NCI-H524 treated with DMSO at 0.1 percent for 48 hours (cell line): ENCODE measurements around the gene MMP24OS.
A peak's percentile ranks its signal among the peaks of the same experiment; 100 is the strongest.

ENCODE experiments used
- DNase-seq: peaks from one replicate; lab custom pipeline; 2025; lab: John Stamatoyannopoulos, UW

The MMP24OS gene

DNA sequence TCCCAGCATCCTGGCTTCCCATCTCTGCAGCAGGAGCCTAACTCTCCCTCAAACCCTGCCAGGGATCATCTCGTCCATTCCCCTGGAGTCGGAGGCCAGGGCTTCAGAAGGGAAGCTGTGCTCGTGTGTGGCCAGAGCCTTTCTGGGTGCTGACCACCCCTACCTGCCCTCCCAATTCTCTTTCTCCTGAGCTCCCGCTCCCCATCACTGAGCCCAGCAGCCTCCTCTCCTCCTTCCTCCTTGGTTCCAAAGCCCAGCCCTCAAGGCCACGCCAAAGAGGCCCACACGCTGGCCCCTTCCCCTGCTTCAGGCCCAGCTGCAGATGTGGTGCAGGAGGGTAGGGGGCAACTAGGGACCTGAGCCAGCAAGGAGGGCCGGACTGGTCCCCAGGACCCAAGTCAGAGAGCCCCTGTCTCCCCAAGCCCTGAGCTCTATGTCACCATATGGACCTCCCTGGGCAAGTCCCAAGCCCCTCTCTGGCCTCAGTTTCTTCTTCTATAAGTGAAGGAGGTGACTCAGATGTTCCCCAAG lies 13.0 kb upstream of the MMP24OS start:
- DNase-seq, result no peak

DNA sequence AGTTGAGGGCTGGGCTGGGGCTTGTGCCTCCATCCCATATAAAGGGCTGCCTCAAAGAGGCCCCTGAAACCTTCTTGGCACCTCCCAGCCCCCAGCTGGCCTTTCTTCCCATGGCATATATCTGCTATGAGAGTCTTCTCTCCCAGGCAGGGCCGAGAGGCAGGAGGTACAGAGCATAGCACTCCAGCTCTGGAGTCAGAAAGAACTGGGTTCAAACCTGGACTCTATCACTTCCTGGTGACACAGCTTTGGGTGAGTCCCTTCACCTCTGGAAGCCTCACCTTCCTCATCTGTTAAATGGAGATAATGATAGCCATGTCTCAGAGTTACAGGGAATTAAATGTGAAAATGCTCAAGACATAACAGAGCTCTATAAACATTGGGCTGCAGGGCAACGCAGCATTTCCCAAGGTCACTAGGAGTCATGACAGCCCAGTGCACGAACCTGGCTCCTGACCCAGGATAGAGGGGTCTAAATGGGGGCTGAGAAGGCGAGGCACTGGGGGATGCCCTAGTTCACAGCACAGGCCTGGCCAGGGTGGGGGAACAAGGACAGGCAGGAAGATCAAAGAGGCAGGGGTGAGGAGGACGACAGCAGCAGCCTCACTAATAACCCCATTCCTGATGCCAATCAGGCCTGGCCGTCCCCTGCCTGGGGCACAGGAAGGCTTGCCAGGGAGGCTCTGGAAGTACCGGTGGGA lies 12.4 kb upstream of the MMP24OS start:
- no peak for DNase-seq

GRCh38 chr20:35288325-35289060 lies 10.6 kb upstream of the MMP24OS start:
- DNase-seq, result no peak

DNA sequence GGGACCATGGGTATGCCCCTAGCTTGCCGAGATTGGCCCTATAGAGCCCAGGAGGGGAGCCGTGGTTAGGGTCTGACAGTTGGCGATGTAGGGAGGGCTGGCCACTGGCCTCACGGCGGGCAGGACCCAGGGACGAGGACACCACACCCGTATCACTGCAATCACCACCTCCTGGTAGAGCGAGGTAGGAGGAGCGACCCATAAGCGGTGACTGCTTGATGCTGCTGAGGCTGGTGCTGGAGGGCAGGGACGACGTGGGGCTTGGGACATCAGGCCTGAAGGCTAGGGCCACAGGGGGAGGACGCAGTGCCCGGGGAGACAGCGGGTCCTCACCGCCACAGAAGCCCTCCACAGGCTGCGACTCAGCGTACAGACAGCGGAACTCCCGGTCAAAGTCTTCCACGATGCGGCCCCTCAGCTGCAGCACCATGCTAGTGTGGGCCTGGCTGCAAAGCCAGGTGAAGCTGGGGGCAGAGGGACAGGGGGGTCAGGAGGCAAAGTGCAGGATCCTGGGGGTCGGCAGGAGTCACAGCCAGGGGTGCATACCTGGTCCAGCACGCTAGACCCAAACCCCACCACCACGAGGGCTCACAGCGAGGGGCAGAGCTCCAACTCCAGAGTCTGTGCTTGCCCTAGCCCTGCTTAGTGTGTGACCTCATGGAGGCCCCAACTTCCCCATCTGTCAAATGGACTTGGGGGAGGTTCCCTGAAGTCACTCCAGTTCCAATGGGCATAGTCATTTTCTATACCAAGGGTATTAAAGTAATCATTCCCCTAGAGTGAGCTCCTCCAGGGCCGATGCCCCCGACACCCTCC lies 9.8 kb upstream of the MMP24OS start:
- DNase-seq, result no peak

GRCh38 chr20:35286899-35287508 lies 9.1 kb upstream of the MMP24OS start:
- DNase-seq, result no peak

DNA sequence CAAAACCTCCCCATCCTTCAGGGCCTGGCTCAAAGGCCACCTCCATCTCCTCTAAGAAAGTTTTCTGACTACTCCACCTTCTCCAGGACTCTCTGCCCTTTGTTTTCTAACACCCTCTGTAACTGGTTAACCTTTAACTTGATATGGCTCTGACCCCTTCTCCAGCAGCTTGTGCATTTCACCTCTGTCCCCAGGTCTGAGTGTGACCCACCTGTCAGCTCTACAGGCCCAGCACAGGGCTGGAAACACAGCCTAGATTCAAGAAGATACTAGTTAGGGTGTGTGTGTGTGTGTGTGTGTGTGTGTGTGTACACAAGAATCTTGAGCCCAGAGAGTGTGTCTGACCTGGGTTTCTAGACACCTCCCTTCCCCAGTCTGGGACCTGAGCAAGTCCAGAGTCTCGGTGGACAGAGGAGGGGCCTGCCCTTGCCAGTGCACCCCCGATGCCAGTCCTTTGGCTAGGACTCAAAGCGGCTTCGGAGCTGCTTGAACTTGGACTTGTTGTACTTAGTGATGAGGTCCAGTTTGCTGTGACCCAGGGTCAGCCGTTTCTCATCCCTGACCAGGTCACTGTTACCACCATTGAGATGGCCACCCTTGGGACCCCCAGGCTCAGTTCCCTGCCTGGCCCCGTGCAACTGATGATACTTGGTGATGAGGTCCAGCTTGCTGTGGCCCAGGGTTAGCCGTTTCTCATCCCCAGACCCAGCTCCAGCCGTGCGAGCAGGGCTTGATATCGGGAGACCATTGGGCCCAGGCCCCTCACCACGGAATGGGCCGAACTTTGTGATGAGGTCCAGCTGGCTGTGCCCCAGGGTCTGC lies 8.4 kb upstream of the MMP24OS start:
- no peak for DNase-seq

- no peak for DNase-seq
These were observed 7.8 kb upstream of the MMP24OS start for GRCh38 chr20:35285806-35286076.

DNA sequence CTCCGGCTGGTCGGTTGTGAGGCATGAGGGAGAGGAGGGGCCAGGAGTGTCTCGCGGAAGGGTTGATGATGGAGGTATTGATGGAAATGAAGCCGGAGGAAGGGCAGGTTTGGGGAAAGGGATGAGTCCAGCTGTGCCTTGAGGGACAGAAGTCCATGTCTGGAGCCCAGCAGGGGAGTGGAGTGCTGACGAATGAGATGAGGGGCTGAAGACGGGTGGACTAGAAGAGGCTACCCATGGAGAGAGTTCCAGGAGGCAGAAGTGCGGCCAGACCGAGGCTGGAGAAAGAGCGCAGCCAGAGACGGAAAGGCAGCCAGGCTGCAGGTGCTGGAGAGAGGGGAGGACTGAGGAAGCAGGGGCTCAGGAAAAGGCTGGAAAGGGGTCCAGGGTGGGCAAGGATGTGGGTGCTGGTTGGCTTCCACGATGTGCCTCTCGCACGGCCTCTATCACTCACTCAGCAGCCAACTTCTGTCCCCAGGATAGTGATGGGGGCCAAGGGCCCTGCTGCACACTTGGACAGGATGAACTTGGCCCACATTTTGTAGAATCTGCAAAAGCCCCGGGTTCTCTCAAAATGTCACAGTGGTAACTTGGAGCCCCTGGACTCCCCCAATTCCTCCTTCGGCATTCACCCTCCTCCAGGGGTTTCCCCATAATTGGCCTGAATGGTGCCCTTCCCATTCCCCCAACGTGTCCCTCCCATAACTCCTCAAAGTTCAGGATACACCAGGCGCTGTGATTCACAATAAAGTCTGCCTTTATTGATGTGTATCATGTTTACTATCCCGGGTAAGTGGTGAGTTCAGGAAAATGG lies 7.3 kb upstream of the MMP24OS start:
- DNase-seq, result no peak

GRCh38 chr20:35284267-35284991 lies 6.5 kb upstream of the MMP24OS start, which contains the start of gene EIF6:
EIF6 (minus strand) TSS chr20:35284772; CDS start chr20:35284487, 285 bp downstream.
- DNase-seq, result peak; percentile 42

- no peak for DNase-seq
These were observed 5.7 kb upstream of the MMP24OS start for GRCh38 chr20:35283441-35284266.

DNA sequence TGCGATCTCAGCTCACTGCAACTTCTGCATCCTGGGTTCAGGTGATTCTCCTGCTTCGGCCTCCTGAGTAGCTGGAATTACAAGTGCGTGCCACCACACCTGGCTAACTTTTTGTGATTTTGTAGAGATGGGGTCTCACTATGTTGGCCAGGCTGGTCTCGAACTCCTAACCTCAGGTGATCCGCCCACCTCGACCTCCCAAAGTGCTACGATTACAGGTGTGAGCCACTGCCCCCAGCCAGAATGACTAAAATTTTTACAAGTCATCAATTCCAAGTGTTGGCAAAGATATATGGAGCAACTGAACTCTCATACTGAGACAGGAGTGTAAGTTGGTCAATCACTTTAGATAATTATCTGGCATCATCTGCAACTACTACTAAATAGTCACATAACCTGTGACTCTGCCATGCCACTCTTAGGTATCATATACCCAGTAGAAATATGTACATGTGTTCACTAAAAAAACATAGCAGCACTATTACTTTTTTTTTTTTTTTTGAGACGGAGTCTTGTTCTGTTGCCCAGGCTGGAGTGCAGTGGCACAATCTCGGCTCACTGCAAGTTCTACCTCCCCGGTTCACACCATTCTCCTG lies 3.7 kb upstream of the MMP24OS start:
- no peak for DNase-seq

DNA sequence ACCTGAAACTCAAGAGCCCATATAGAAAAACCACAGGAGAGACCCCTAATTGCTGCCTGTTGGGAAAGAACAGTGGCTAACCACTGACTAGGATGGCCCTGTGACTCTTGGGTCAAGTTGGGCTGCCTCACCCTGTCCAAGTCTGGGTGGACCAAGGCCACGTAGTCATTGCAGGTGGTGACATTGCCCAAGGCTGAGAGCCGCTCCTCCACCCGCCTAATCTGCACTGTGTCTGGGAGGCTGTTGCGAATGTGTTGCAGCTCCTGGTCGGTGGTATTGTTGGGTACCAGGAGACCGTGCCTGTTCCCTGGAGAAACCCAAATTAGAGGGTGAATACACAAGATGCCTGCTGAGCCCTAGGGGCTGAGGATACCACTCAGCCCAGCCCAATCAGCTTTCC lies 2.6 kb upstream of the MMP24OS start:
- DNase-seq, result no peak

DNA sequence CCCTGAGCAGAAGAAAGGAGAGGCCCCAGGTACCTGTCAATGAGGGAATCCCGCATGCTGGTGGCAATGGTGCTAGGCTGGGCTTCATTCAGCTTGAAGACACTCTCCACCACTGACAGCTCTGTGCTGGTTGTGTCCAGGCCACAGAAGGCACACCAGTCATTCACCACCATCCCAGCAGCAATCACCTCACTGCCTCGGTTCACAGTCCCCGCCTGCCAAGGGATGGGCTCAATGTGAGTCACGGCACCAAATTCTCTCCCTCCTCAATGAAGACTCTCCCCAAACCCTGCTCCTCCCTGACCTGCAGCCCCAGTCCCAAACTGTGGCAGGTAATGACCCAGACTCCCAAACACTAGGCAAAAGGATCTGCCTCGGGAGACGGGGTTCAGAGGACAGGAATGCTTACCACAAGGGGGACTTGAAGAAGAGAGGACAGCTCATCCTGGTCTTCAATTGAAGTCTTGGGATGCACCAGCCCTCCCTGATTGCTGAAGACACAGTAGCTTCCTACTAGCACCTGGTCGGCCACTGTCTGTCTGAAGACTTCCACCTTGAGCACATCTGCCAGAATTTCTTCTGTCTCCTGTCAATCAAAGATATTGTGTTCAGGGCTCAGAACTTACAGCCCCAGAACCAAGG lies 1.7 kb upstream of the MMP24OS start:
- DNase-seq, result no peak

DNA sequence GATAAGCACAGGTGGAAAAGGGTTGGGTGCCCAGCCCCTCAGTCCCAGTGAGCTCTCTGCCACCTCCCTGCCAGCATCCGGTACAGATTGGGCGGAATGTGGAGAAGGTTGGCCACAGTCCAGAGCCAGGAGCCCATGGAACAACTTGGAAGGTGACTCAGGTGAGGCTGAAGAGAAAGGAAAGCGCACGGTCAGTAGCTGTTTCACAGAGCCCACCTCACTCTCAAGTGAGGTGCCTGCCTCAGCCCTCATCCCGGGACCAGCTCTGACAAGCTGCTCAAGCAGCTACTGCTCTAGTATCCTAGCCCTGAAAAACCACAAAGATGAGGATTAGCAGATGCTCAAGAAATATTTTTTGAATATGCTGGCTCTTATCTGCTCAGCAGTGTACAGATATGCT lies 1.1 kb upstream of the MMP24OS start:
- DNase-seq, result no peak

- DNase-seq, result no peak
These were observed 795 bp downstream of the MMP24OS start for GRCh38 chr20:35277127-35277526.

- no peak for DNase-seq
These were observed 1.5 kb downstream of the MMP24OS start for GRCh38 chr20:35276408-35276807.

- DNase-seq, result no peak
These were observed 2.1 kb downstream of the MMP24OS start for GRCh38 chr20:35275741-35276251.
